Stimulated activated naive CD8-positive, alpha-beta T cell treated with anti-CD3 and anti-CD28 coated beads, Interleukin-15, amount 100 ng/mL, for 72 hours (primary cell): Measurements from ENCODE around the gene MRM2.

ENCODE experiments used
- ATAC-seq: fragments of 150-1000 bp; cut with Tn5 transposase; 2 replicates; pipeline ENCODE4 v1.10.0; 2021; ENCODE audit warnings: mild to moderate bottlenecking, moderate library complexity
- DNase-seq, 2 donors: peaks; one replicate each; pipeline ENCODE4 v3.0.0; 2021 to 2022
- H3K27ac Mint-ChIP-seq, 2 donors: one replicate each; pipeline ENCODE4 v1.8.0; 2022; ENCODE audit warnings: mild to moderate bottlenecking in 2 of 2, mixed read lengths in 2 of 2, moderate library complexity in 2 of 2
- H3K27me3 Mint-ChIP-seq: one replicate; pipeline ENCODE4 v1.8.0; 2022; ENCODE audit warnings: mixed read lengths
- H3K4me1 Mint-ChIP-seq: one replicate; pipeline ENCODE4 v1.8.0; 2022; ENCODE audit warnings: mild to moderate bottlenecking, mixed read lengths
- H3K4me3 Mint-ChIP-seq, 2 donors: one replicate each; pipeline ENCODE4 v1.8.0; 2022; ENCODE audit warnings: mild to moderate bottlenecking in 2 of 2, mixed read lengths in 2 of 2, moderate library complexity in 1 of 2
- H3K9me3 Mint-ChIP-seq, 2 donors: one replicate each; pipeline ENCODE4 v1.8.0; 2022; ENCODE audit warnings: mixed read lengths in 2 of 2

MRM2 gene

GRCh38 chr7:2223321-2223720 lies 18.7 kb downstream of the MRM2 start:
- H3K9me3 Mint-ChIP-seq = no peaks in the 10 kb centered on the region
- no peaks in the 10 kb centered on the region for H3K27me3 Mint-ChIP-seq
- H3K27ac Mint-ChIP-seq = no peak overlapping the region
- no peak overlapping the region for H3K4me3 Mint-ChIP-seq
- ATAC-seq (no peak), DNase-seq (no peak)
- no peaks in the 10 kb centered on the region for H3K4me1 Mint-ChIP-seq

DNA sequence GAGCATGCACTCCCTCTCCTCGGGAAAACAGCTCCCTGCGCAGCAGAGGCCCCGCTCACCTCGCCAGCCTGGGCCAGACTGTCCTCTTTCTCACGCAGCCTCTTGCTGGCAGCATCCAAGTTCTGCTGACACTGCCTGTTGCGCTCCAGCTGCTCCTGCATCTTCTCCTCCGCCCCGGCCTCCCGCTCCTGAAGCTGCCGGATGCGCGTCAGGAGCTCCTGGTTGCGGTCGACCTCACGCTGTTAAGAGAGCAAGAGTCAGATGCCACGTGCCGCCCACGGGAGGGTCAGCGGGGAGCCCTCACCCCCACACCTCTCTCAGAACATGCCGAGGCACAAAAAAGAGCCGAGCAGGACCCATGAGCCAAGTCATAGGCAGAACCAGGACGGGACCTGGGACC lies 19.5 kb downstream of the MRM2 start:
- Mint-ChIP-seq H3K4me1 (no peaks in the 10 kb centered on the region), H3K4me3 (no peak overlapping the region), H3K27ac (no peak overlapping the region), H3K27me3 (no peaks in the 10 kb centered on the region), H3K9me3 (no peaks in the 10 kb centered on the region)
- DNase-seq (no peak), ATAC-seq (no peak)

DNA sequence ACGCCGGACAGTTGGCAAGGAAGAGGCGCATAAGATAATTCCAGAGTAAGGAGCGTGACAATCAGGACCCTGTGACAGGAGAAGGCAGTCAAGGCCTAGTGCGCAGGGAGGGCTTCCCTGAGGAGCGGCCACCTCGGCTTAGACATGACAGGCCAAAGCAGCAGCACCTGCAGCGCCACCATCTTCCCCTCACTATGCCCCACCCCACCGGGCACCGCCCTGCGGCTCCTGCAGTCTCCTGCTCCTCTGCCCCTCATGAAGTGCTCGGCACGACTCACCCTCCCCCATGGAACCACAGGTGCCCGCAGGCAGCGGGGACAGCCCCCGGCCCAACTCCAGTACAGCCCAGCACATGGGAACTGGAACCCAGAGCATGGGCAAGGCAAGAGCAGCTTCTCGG lies 21.1 kb downstream of the MRM2 start:
- ATAC-seq = no peak
- Mint-ChIP-seq H3K27me3 (no peaks in the 10 kb centered on the region), H3K9me3 (no peaks in the 10 kb centered on the region), H3K27ac (peak overlapping the region in 1 of 2 donors; percentile 16), H3K4me3 (no peak overlapping the region), H3K4me1 (peaks cover 3% of the 10 kb centered on the region)
- DNase-seq = no peak

GRCh38 chr7:2220506-2220905 lies 21.5 kb downstream of the MRM2 start:
- Mint-ChIP-seq H3K9me3 (no peaks in the 10 kb centered on the region), H3K27ac (no peak overlapping the region), H3K27me3 (no peaks in the 10 kb centered on the region), H3K4me1 (peaks cover 5% of the 10 kb centered on the region), H3K4me3 (no peak overlapping the region)
- ATAC-seq (no peak), DNase-seq (no peak)

DNA sequence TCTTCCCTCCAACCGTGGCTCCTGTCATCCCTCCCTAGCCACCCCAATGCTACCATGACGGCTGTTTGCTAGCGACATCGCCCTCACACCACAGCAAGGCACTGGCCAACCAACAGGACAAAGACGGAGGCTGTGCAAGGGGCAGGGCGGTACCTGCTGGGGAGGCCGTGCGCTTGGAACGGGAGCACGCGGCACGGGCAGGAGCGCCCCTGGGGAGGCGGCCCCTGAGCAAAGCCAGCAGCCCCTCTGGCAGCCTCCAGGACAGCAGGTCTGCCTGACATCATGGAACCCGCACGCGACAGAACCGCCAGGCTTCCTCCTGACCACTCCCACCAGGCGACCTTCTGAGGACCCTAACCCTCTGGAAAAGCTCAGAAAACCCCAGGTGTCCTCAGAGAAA lies 22.0 kb downstream of the MRM2 start:
- Mint-ChIP-seq H3K9me3 (no peaks in the 10 kb centered on the region), H3K27ac (no peak overlapping the region), H3K27me3 (no peaks in the 10 kb centered on the region), H3K4me3 (no peak overlapping the region), H3K4me1 (peaks cover 5% of the 10 kb centered on the region)
- DNase-seq (no peak), ATAC-seq (no peak)

DNA sequence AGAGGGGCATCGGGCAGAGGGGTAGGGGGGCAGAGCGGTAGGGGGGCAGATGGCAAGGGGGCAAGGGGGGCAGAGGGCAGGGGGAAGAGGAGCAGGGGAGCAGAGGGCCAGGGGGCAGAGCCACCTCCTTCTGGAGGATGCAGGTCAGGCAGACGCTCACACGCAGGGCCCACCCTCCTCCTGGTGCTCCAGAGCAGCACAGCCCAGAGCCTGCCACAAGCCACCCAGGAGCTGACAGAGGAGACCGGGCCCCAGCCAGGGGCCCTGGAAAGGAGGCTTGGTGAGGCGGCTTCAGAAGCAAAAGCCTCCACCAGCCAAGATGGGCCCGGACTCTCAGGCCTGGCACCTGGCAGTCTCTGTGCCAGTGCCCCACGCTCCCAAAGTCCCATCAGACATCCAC lies 22.4 kb downstream of the MRM2 start:
- no peak overlapping the region for H3K27ac Mint-ChIP-seq
- no peaks in the 10 kb centered on the region for H3K9me3 Mint-ChIP-seq
- ATAC-seq = no peak
- no peaks in the 10 kb centered on the region for H3K27me3 Mint-ChIP-seq
- peaks cover 6% of the 10 kb centered on the region for H3K4me1 Mint-ChIP-seq
- DNase-seq = no peak
- no peak overlapping the region for H3K4me3 Mint-ChIP-seq

DNA sequence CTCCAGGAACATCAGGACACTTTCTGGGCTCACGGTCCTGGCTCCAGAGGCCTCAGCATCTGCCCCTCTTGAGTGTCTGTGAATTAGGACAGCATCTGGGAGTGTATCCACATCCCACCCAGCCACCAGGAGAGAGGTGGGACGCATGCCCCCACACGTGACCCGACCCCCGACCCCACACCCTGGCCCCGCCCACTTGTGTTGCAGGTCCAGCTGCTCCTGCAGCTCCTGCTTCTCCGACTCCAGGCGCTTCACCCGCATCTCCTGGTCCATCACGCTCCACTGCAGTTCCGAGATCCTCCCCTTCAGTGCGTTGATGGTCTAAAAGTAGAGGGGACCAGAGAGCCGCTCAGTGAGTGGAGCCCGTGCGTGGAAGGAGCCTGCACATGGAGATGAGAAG lies 22.9 kb downstream of the MRM2 start:
- Mint-ChIP-seq H3K4me3 (no peak overlapping the region), H3K9me3 (no peaks in the 10 kb centered on the region), H3K27ac (no peak overlapping the region), H3K27me3 (no peaks in the 10 kb centered on the region), H3K4me1 (peaks cover 11% of the 10 kb centered on the region)
- ATAC-seq (no peak), DNase-seq (no peak)

- Mint-ChIP-seq H3K4me3 (no peak overlapping the region), H3K27ac (peak overlapping the region in 1 of 2 donors; percentile 88), H3K4me1 (peaks cover 11% of the 10 kb centered on the region), H3K27me3 (no peaks in the 10 kb centered on the region), H3K9me3 (no peaks in the 10 kb centered on the region)
- DNase-seq (no peak), ATAC-seq (no peak)
These were observed 23.6 kb downstream of the MRM2 start for GRCh38 chr7:2218444-2218785.

- Mint-ChIP-seq H3K4me1 (peaks cover 11% of the 10 kb centered on the region), H3K4me3 (no peak overlapping the region), H3K27me3 (no peaks in the 10 kb centered on the region), H3K9me3 (no peaks in the 10 kb centered on the region), H3K27ac (peak overlapping the region; percentile 52 to 88)
- ATAC-seq = no peak
- no peak for DNase-seq
These were observed 24.1 kb downstream of the MRM2 start for GRCh38 chr7:2217716-2218443.

GRCh38 chr7:2217206-2217605 lies 24.8 kb downstream of the MRM2 start:
- Mint-ChIP-seq H3K4me3 (no peak overlapping the region), H3K27ac (peak overlapping the region in 1 of 2 donors; percentile 16), H3K9me3 (no peaks in the 10 kb centered on the region), H3K27me3 (no peaks in the 10 kb centered on the region), H3K4me1 (peaks cover 11% of the 10 kb centered on the region)
- DNase-seq (no peak), ATAC-seq (no peak)

GRCh38 chr7:2215851-2216250 lies 26.2 kb downstream of the MRM2 start:
- DNase-seq = no peak
- Mint-ChIP-seq H3K9me3 (no peaks in the 10 kb centered on the region), H3K27ac (no peak overlapping the region), H3K4me3 (no peak overlapping the region), H3K27me3 (no peaks in the 10 kb centered on the region), H3K4me1 (peaks cover 11% of the 10 kb centered on the region)
- ATAC-seq = no peak

GRCh38 chr7:2214636-2215035 lies 27.4 kb downstream of the MRM2 start:
- H3K9me3 Mint-ChIP-seq = no peaks in the 10 kb centered on the region
- ATAC-seq (peak; percentile 72), DNase-seq (peak in 1 of 2 donors; percentile 21)
- no peak overlapping the region for H3K4me3 Mint-ChIP-seq
- H3K27me3 Mint-ChIP-seq = no peaks in the 10 kb centered on the region
- H3K4me1 Mint-ChIP-seq = peaks cover 17% of the 10 kb centered on the region
- H3K27ac Mint-ChIP-seq = no peak overlapping the region

DNA sequence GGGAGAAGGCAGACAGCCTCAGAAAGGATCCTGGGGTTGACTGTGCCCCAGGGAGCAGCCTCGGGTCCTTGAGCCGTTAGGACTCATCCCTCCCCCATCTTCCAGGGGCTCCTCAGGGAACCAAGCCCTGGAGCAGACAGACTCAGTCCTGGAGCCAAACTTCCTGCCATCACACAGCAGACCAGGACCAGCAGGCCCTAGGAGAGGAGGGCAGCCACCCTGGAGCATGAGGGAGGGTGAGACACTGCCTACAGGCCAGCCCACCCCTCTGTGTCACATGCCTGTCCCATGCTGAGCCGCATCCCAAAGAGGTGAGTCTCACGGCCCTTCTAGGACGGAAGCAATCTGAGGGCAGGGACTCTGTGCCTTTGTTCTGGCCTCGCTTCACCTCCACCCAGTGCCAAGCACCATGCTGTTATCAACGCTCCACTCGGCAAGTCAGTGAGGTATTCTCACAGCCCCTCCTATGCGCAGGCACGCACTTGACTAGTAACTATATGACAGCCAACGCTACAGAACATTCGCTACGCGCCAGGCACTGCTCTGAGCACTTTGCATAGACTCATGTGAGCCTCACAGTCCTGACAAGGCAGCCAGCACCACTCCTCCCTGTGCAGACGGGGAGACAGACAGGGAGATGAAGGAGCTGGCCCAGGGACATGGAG lies 28.3 kb downstream of the MRM2 start:
- H3K27me3 Mint-ChIP-seq = no peaks in the 10 kb centered on the region
- H3K27ac Mint-ChIP-seq = no peak overlapping the region
- H3K4me1 Mint-ChIP-seq = peaks cover 21% of the 10 kb centered on the region
- ATAC-seq (no peak), DNase-seq (no peak)
- no peaks in the 10 kb centered on the region for H3K9me3 Mint-ChIP-seq
- H3K4me3 Mint-ChIP-seq = no peak overlapping the region

DNA sequence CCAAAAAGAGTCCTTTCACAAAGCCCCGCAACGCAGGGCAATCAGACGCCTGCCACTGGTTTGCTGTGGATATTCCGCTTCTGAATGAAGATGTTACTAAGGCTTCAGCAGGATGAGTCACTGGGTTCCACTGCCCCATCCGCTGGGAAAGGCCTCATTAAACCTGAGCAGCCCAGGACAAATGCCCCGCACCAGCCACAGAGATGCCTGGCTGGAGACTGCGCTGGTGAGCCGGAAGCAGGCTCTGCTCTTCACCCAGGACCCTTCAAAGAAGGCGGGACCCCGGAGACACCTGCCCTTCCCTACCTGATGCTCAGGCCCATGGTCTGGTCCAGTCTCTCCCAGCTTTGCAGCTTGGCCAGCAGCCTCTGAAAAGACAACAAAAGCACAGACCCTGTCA lies 29.1 kb downstream of the MRM2 start:
- no peak for ATAC-seq
- DNase-seq = no peak
- no peaks in the 10 kb centered on the region for H3K9me3 Mint-ChIP-seq
- H3K4me3 Mint-ChIP-seq = no peak overlapping the region
- no peak overlapping the region for H3K27ac Mint-ChIP-seq
- H3K27me3 Mint-ChIP-seq = no peaks in the 10 kb centered on the region
- peaks cover 21% of the 10 kb centered on the region for H3K4me1 Mint-ChIP-seq

DNA sequence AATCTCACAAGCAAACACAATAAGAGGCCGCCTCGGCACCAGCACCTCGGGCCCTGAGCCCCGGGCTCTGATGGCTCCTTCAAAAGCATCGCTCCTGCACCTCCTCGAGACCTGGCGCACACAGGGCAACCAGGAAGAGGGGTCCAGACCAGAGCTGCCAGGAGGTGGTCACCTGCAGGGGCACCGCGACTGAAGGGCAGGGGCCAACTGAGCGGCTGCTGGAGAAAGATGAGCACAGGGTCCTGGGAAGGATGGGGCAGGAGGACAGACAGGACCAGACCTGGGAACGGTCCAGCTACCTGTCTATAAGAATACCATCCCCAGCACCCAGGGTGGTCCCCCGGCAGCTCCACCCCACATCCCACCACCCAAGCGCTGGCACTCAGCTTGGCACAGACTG lies 30.1 kb downstream of the MRM2 start:
- no peak for ATAC-seq
- Mint-ChIP-seq H3K27ac (no peak overlapping the region), H3K9me3 (no peaks in the 10 kb centered on the region), H3K4me1 (peaks cover 21% of the 10 kb centered on the region), H3K27me3 (no peaks in the 10 kb centered on the region), H3K4me3 (no peak overlapping the region)
- no peak for DNase-seq

- no peak for ATAC-seq
- Mint-ChIP-seq H3K9me3 (no peaks in the 10 kb centered on the region), H3K27me3 (no peaks in the 10 kb centered on the region), H3K4me3 (no peak overlapping the region), H3K4me1 (peaks cover 21% of the 10 kb centered on the region), H3K27ac (peak overlapping the region in 1 of 2 donors; percentile 10)
- DNase-seq = no peak
These were observed 30.6 kb downstream of the MRM2 start for GRCh38 chr7:2211259-2211880.
